ENCODE results near the gene TADA2A. TPM values are rescaled to one million over a fixed set of nuclear protein-coding genes. Genes with fewer than 3 reads are reported as not detected.

TADA2A gene
- total and polyA plus RNA-seq, 2 experiments from 2014 or later = 8.4 to 18.3 TPM

- Histone ChIP-seq H3K9me3 (ENCODE audit: low read depth) (no peaks in the 10 kb centered on the region), H4K20me1 (ENCODE audit: insufficient read depth, poor library complexity, severe bottlenecking) (no peaks in the 10 kb centered on the region), H3K27ac (peak overlapping the region; percentile 82), H3K79me2 (peaks cover 47% of the 10 kb centered on the region), H3K36me3 (replicated peaks; ENCODE audit: insufficient read depth, low read depth) (no peaks in the 10 kb centered on the region), H2AFZ (peak overlapping the region; percentile 45), H3K9me2 (replicated peaks; ENCODE audit: insufficient read depth) (no peaks in the 10 kb centered on the region), H3K27me3 (no peaks in the 10 kb centered on the region), H3K4me1 (ENCODE audit: insufficient read depth) (peaks cover 26% of the 10 kb centered on the region), H3K4me3 (peak overlapping the region; percentile 79), H3K4me2 (peak overlapping the region; percentile 93)
- TF ChIP-seq, protein P1, sequence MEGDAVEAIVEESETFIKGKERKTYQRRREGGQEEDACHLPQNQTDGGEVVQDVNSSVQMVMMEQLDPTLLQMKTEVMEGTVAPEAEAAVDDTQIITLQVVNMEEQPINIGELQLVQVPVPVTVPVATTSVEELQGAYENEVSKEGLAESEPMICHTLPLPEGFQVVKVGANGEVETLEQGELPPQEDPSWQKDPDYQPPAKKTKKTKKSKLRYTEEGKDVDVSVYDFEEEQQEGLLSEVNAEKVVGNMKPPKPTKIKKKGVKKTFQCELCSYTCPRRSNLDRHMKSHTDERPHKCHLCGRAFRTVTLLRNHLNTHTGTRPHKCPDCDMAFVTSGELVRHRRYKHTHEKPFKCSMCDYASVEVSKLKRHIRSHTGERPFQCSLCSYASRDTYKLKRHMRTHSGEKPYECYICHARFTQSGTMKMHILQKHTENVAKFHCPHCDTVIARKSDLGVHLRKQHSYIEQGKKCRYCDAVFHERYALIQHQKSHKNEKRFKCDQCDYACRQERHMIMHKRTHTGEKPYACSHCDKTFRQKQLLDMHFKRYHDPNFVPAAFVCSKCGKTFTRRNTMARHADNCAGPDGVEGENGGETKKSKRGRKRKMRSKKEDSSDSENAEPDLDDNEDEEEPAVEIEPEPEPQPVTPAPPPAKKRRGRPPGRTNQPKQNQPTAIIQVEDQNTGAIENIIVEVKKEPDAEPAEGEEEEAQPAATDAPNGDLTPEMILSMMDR (IDR thresholded peaks at IDR 0.05; ENCODE audit: poor library complexity) = no peak
- TF ChIP-seq EZH2 (IDR thresholded peaks at IDR 0.05; ENCODE audit: borderline replicate concordance) = no peak
- no peak for TF ChIP-seq EZH2phosphoT487 (IDR thresholded peaks at IDR 0.05; ENCODE audit: low read depth, severe bottlenecking, unreplicated experiment)
- DNase-seq (ENCODE audit: low spot score) = peak; percentile 78
- 20% methylated on average over 24 of the region's 24 CpGs for WGBS (ENCODE audit: low lambda C conversion rate, missing lambda C conversion rate)
Measured at GRCh38 chr17:37490638-37491614, 84.2 kb downstream of the TADA2A start.

GRCh38 chr17:37492167-37492566 is 85.5 kb downstream of the TADA2A start:
- H3K4me2 ChIP-seq = peak overlapping the region; percentile 93
- DNase-seq (ENCODE audit: low spot score) = no peak
- TF ChIP-seq EZH2 (IDR thresholded peaks at IDR 0.05; ENCODE audit: borderline replicate concordance) = no peak
- TF ChIP-seq, protein P1 (IDR thresholded peaks at IDR 0.05; ENCODE audit: poor library complexity) = no peak
- TF ChIP-seq EZH2phosphoT487 (IDR thresholded peaks at IDR 0.05; ENCODE audit: low read depth, severe bottlenecking, unreplicated experiment) = no peak
- H4K20me1 ChIP-seq (ENCODE audit: insufficient read depth, poor library complexity, severe bottlenecking) = no peaks in the 10 kb centered on the region
- peaks cover 59% of the 10 kb centered on the region for H3K79me2 ChIP-seq
- H3K27ac ChIP-seq = peak overlapping the region; percentile 82
- H2AFZ ChIP-seq = no peak overlapping the region
- H3K9me3 ChIP-seq (ENCODE audit: low read depth) = no peaks in the 10 kb centered on the region
- no peak overlapping the region for H3K4me3 ChIP-seq
- WGBS (ENCODE audit: low lambda C conversion rate, missing lambda C conversion rate) = 55% methylated on average over 4 of the region's 4 CpGs
- H3K36me3 ChIP-seq (replicated peaks; ENCODE audit: insufficient read depth, low read depth) = no peaks in the 10 kb centered on the region
- peaks cover 26% of the 10 kb centered on the region for H3K4me1 ChIP-seq (ENCODE audit: insufficient read depth)
- H3K27me3 ChIP-seq = no peaks in the 10 kb centered on the region
- no peaks in the 10 kb centered on the region for H3K9me2 ChIP-seq (replicated peaks; ENCODE audit: insufficient read depth)

- H3K4me2 ChIP-seq = no peak overlapping the region
- no peaks in the 10 kb centered on the region for H3K27me3 ChIP-seq
- H2AFZ ChIP-seq = no peak overlapping the region
- no peak for DNase-seq (ENCODE audit: low spot score)
- TF ChIP-seq EZH2phosphoT487 (IDR thresholded peaks at IDR 0.05; ENCODE audit: low read depth, severe bottlenecking, unreplicated experiment) (no peak), EZH2 (IDR thresholded peaks at IDR 0.05; ENCODE audit: borderline replicate concordance) (no peak)
- TF ChIP-seq, protein P1 (IDR thresholded peaks at IDR 0.05; ENCODE audit: poor library complexity) = no peak
- H3K79me2 ChIP-seq = peaks cover 69% of the 10 kb centered on the region
- H3K36me3 ChIP-seq (replicated peaks; ENCODE audit: insufficient read depth, low read depth) = no peaks in the 10 kb centered on the region
- peaks cover 18% of the 10 kb centered on the region for H3K4me1 ChIP-seq (ENCODE audit: insufficient read depth)
- H4K20me1 ChIP-seq (ENCODE audit: insufficient read depth, poor library complexity, severe bottlenecking) = no peaks in the 10 kb centered on the region
- 89% methylated on average over 2 of the region's 2 CpGs for WGBS (ENCODE audit: low lambda C conversion rate, missing lambda C conversion rate)
- H3K27ac ChIP-seq = no peak overlapping the region
- H3K9me2 ChIP-seq (replicated peaks; ENCODE audit: insufficient read depth) = no peaks in the 10 kb centered on the region
- H3K9me3 ChIP-seq (ENCODE audit: low read depth) = no peaks in the 10 kb centered on the region
- H3K4me3 ChIP-seq = no peak overlapping the region
Measured at GRCh38 chr17:37493249-37494027, 86.8 kb downstream of the TADA2A start.
